Diencephalon (tissue), 1 donor: ENCODE data around the gene C10orf62. TPM values are rescaled to one million over a fixed set of nuclear protein-coding genes. Genes with fewer than 3 reads are reported as not detected.

Source experiments
- total RNA-seq: library from RNA; depleted of rRNA; stranded (reverse); fragments of >200 nt; gene quantifications from one replicate; pipeline ENCODE4 v1.2.3, GENCODE V29; 2014

The C10orf62 gene
- total RNA-seq, result 0.23 TPM

GRCh38 chr10:97589479-97589878 is at the start of gene C10orf62:
TSS of gene C10orf62 (plus strand) at chr10:97589721. CDS start at chr10:97589898, 177 bp downstream.

GRCh38 chr10:97572214-97572989 is 17.1 kb upstream of the C10orf62 start, which contains the start of gene ANKRD2:
TSS of gene ANKRD2 (plus strand) at chr10:97572779. CDS start at chr10:97572789, 10 bp downstream.

GRCh38 chr10:97584060-97584797 is 5.3 kb upstream of the C10orf62 start, which contains the start of gene HOGA1:
TSS of gene HOGA1 (plus strand) at chr10:97584389. CDS start at chr10:97584704, 315 bp downstream.

GRCh38 chr10:97632949-97633884 is 43.7 kb downstream of the C10orf62 start, which contains the start of gene MORN4:
TSS of gene MORN4 (minus strand) at chr10:97633500. CDS start at chr10:97619653, 13,847 bp downstream.

GRCh38 chr10:97640174-97640867 is 50.8 kb downstream of the C10orf62 start, which contains the start of gene PI4K2A:
TSS of gene PI4K2A (plus strand) at chr10:97640671. CDS start at chr10:97640743, 72 bp downstream.

Other genes with a start within 250 kb of the C10orf62 start
- 12.7 TPM for gene RRP12, start 188.4 kb upstream of the C10orf62 start, total RNA-seq
- gene PGAM1, start 163.5 kb upstream of the C10orf62 start, total RNA-seq, result 226 TPM
- 43.4 TPM for gene EXOSC1, start 143.7 kb upstream of the C10orf62 start, total RNA-seq
- 29.5 TPM for gene ZDHHC16, start 143.5 kb upstream of the C10orf62 start, total RNA-seq
- gene MMS19, start 91.3 kb upstream of the C10orf62 start, total RNA-seq, result 59.7 TPM
- 6.0 TPM for gene UBTD1, start 90.8 kb upstream of the C10orf62 start, total RNA-seq
- gene ANKRD2, start 16.9 kb upstream of the C10orf62 start, total RNA-seq, result 0.46 TPM
- gene HOGA1, start 5.3 kb upstream of the C10orf62 start, total RNA-seq, result 2.5 TPM
- 45.2 TPM for gene MORN4, start 43.8 kb downstream of the C10orf62 start, total RNA-seq
- 15.7 TPM for gene PI4K2A, start 51.0 kb downstream of the C10orf62 start, total RNA-seq
- 4.2 TPM for gene AVPI1, start 97.5 kb downstream of the C10orf62 start, total RNA-seq
- gene MARVELD1, start 124.0 kb downstream of the C10orf62 start, total RNA-seq, result 4.4 TPM
- gene ZFYVE27, start 147.4 kb downstream of the C10orf62 start, total RNA-seq, result 38.3 TPM
- gene SFRP5, start 182.3 kb downstream of the C10orf62 start, total RNA-seq, result 3.2 TPM